Fibroblast of the conjunctiva (primary cell): ENCODE measurements around the gene VANGL2.
A peak's percentile ranks its signal among the peaks of the same experiment; 100 is the strongest.
"Not testable (repeated sequence)": the region's sequence is repeated elsewhere in the genome, so short reads cannot be mapped to it uniquely, and the experiment has no call there.

Experiments used
- DNase-seq: peaks from one replicate; pipeline ENCODE4 v3.0.0-alpha.2; 2010; ENCODE audit warnings: low read depth

VANGL2 gene

GRCh38 chr1:160370561-160371345 is 29.6 kb upstream of the VANGL2 start:
- no peak for DNase-seq

- no peak for DNase-seq
These were observed 29.1 kb upstream of the VANGL2 start for GRCh38 chr1:160371346-160371631.

- no peak for DNase-seq
These were observed 28.6 kb upstream of the VANGL2 start for GRCh38 chr1:160371756-160372155.

- DNase-seq: no peak
These were observed 26.7 kb upstream of the VANGL2 start for GRCh38 chr1:160373696-160374095.

GRCh38 chr1:160374306-160375110 is 25.9 kb upstream of the VANGL2 start:
- DNase-seq: no peak

GRCh38 chr1:160375788-160376524 is 24.4 kb upstream of the VANGL2 start:
- DNase-seq: no peak

- peak; percentile 71 for DNase-seq
These were observed 23.7 kb upstream of the VANGL2 start for GRCh38 chr1:160376525-160377131.

- no peak for DNase-seq
These were observed 22.7 kb upstream of the VANGL2 start for GRCh38 chr1:160377585-160378206.

GRCh38 chr1:160384812-160385211 is 15.6 kb upstream of the VANGL2 start:
- DNase-seq: not testable (repeated sequence)

GRCh38 chr1:160388406-160388805 is 12.0 kb upstream of the VANGL2 start:
- not testable (repeated sequence) for DNase-seq

GRCh38 chr1:160394673-160395072 is 5.7 kb upstream of the VANGL2 start:
- DNase-seq: no peak

- no peak for DNase-seq
These were observed 2.7 kb upstream of the VANGL2 start for GRCh38 chr1:160397651-160398050.

GRCh38 chr1:160398823-160399222 is 1.5 kb upstream of the VANGL2 start:
- DNase-seq: no peak

- no peak for DNase-seq
These were observed 681 bp upstream of the VANGL2 start for GRCh38 chr1:160399544-160400222.

GRCh38 chr1:160400646-160401486 is 502 bp downstream of the VANGL2 start:
- no peak for DNase-seq

- no peak for DNase-seq
These were observed 1.1 kb downstream of the VANGL2 start for GRCh38 chr1:160401487-160401805.

GRCh38 chr1:160402001-160402795 is 1.8 kb downstream of the VANGL2 start:
- no peak for DNase-seq

GRCh38 chr1:160403244-160403643 is 2.9 kb downstream of the VANGL2 start:
- no peak for DNase-seq

- DNase-seq: no peak
These were observed 3.7 kb downstream of the VANGL2 start for GRCh38 chr1:160404094-160404493.
